ENCODE data around the gene SESN2.
"Not testable (repeated sequence)": the region's sequence is repeated elsewhere in the genome, so short reads cannot be mapped to it uniquely, and the experiment has no call there.

The SESN2 gene

DNA sequence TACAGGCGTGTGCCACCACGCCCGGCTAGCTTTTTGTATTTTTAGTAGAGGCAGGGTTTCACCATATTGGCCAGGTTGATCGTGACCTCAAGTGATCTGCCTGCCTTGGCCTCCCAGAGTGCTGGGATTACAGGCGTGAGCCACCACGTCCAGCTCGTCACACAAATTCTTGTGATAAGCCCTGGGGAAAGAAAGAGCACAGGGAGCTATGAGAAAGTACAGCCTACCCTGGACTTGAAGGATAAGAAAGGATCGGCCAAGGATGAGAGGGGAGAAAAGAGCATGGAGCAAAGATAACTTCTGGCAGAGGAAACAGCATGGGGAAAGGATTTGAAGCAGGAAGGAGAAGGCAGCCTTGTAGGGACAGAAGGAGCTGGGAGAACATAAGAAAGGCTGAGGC lies 29.2 kb downstream of the SESN2 start:
- DNase-seq (ENCODE audit: low read depth) = no peak

DNA sequence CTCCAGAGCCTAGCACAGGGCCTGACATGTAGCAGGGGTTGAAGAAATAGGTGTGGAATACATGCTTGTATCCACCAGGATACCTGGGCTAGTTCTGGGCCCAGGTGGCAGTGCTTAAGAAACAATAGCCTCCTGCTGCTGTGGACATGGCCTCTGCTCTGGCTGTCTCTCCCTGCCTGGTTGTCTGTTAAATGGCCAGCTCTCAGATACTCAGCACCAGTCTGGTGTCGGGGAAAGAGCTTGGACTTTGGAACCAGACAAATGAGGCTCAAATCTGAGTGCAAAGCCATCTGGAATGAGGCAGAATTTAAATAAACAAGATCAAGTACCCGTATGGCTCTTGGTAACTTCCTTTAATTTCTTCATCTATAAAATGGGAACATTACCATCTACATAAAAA lies 31.5 kb downstream of the SESN2 start:
- no peak for DNase-seq (ENCODE audit: low read depth)

DNA sequence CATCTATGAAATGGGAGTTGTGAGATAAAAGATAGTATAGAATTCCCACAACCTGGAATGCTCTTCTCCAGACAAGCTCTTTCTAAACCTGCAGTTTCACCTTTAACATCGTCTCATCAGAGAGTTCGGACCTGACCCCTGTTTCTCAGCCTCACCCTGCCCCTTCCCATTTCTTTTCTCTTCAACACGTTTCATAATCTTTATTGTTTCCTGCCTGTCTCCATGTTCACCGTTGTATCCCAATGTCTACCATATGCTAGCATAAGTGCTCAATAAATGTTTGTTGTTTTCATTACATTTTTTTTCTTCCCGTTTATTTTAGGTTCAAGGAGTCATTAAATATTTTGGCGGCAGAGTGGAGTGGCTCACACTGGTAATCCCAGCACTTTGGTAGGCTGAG lies 32.4 kb downstream of the SESN2 start:
- DNase-seq (ENCODE audit: low read depth) = no peak

DNA sequence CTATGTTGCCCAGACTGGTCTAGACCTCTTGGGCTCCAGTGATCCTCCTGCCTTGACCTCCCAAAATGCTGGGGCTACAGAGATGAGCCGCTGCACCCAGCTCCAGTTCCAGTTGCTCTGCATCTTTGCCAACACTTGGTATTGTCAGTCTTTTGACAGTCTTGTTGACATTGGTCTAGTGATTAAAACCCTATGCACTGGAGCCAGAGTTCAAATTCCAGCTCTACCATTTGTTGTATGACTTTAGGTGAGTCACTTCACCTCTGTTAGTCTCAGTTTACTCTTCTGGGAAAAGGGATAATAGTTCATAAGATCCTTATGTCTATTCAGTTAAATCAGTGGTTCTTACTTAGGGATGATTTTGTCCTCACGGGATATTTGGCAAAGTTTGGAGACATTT lies 36.6 kb downstream of the SESN2 start:
- DNase-seq (ENCODE audit: low read depth) = no peak

DNA sequence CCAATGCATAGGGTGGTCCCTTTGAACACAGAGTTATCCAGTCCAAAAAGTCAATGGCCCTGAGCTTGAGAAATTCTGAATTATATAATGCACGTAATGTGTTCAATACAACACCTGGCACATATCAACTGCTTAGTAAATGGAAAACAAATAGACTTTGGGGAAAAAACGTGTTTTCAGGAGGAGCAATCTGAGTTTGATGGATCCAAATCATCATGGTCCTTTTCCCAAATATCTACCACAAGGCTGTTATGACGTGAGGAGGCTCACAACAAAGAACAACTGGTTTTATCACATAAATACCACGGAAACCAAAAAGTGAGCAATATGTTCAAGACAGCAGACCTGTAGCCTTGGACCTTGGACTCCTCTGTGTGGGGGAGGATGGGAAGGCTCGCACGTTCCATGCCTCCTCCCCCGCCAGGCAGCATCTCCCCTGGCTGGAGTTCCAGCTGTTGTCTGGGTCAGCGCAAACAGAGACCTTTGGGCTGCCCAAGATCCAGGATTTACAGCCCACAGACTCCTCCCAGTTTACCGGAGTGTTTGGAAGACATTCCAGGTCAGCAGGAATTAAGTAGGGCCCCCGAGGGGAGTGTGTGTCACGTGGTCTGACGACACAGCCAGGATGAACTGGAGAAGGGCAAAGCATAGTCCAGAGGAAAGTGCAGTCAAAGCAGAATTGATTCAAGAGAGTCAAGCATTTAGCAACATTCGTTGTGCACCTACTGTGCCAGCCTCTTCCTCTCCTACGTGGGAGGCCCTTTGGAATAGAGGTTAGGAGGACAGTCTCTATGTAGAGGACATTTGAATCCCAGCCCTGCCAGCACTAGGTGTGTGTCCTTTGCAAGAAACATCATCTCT lies 37.3 kb downstream of the SESN2 start:
- no peak for DNase-seq (ENCODE audit: low read depth)

DNA sequence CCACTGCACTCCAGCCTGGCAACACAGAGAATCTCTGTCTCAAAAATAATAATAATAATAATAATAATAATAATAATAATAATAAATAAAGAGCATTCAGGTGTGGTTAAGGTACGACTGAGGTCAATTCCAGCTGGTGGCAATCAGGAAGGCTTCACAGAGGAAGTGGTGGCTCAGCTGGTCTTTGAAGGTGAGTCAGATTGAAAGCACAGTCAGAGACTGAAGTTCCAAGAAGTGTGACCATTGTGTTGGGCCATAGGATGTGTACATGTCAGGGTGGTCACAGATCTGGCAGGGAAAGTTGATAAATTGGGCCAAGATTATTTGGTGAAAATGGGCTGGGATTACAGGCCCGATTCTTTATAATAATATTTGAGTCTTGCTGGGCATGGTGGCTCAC lies 38.5 kb downstream of the SESN2 start:
- no peak for DNase-seq (ENCODE audit: low read depth)

DNA sequence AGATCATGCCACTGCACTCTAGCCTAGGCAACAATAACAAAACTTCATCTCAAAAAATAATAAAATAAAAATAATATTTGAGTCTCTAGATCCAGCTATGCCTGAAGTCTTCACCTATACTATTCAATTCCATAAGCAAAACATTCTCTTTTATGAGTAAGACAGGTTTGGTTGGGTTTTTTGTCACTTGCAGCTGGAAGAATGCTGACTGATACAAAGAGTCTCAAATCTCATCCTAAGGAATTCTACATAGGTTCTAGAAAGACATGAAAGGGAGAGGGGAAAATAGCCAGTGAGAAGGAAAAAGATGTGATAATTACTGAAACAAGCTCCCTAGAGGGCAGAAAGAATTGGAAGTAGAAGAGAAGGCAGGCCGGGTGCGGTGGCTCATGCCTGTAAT lies 39.1 kb downstream of the SESN2 start:
- no peak for DNase-seq (ENCODE audit: low read depth)

DNA sequence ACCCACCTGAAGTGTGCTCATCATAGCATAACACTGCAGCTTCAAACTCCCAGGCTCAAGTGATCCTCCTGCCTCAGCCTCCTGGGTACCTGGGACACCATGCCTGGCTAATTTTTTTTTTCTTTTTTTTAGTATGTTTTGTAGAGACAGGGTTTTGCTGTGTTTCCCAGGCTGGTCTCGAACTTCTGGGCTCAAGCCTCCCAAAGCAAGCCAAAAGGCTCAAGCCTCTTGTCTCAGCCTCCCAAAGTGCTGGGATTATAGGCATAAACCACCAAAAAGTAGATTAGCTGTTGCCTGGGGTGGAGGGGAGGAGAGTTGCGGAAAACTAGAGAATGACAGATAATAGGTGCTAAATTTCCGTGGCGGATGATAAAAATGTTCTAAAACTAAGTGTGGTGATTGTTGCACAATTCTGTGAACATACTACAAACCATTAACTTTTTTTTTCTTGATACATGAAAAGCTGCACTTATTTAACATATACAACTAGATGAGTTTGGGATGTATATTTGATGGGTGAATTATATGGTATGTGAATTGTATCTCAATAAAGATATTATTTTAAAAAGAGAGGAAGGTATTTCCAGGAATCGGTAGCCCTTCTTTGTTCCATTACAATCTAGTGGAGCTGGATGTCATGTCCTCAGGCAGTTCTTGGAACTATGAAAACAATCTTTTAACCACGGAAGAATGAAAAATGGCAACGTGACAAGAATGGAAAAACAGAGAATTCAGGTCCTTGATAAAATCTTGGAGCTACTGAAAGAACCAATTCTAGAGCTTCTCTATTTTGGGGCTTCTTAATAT lies 42.3 kb downstream of the SESN2 start:
- no peak for DNase-seq (ENCODE audit: low read depth)

DNA sequence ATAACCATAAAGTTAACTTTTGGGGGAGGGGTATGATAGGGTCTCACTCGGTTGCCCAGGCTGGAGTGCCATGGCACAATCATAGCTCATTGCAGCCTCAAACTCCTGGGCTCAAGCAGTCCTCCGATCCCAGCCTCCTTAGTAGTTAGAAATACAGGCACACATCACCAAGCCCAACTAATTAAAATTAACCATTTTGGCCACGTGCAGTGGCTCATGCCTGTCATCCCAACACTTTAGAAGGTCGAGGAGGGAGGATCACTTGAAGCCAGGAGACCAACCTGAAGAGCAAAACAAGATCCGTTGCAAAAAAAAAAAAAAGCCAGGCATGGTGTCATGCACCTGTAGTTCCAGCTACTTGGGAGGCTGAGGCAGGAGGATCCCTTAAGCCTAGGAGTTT lies 42.9 kb downstream of the SESN2 start:
- DNase-seq (ENCODE audit: low read depth) = no peak

DNA sequence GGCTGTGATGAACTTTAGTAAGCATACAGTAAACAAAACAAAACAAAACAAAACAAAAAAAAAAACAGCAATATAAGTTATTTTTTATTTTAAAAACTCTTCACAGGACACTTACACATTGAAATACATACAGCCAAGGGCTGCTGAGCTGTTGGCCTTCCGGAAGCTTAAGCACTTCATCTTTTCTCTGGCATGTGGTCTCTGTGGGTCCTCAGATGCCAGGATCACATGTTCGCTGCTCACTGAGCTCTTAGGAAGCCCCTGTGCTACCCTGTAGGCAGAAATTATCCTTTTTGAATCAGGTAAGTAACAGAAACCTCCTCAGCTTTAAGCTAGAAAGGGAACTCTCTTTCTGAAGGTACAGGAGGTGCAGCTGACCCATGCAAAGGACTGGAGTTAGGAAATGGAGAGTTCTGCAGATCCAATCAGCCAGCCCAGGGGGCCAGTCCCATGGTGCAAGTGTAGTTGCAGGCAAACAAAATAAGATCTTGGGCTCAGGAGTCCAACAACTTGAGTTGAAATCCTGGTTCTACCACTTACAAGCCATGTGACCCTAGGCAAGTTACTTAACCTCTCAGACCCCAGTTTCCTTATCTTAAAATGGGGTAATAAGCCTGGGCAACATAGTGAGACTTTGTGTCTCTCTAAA lies 47.1 kb downstream of the SESN2 start:
- DNase-seq (ENCODE audit: low read depth) = no peak

DNA sequence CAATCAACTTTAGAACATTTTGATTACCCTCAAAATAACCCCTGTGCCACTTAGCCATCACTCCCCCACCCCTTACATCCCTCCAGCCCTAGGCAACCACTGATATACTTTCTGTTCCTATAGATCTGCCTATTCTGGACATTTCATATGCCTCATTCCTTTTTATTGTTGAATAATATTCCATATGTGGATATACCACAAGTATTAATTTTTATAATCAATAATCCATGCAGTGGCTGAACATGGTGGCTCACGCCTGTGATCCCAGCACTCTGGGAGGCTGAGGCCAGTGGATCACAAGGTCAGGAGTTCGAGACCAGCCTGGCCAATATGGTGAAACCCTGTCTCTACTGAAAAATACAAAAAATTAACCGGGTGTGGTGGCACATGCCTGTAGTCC lies 49.4 kb downstream of the SESN2 start:
- no peak for DNase-seq (ENCODE audit: low read depth)

DNA sequence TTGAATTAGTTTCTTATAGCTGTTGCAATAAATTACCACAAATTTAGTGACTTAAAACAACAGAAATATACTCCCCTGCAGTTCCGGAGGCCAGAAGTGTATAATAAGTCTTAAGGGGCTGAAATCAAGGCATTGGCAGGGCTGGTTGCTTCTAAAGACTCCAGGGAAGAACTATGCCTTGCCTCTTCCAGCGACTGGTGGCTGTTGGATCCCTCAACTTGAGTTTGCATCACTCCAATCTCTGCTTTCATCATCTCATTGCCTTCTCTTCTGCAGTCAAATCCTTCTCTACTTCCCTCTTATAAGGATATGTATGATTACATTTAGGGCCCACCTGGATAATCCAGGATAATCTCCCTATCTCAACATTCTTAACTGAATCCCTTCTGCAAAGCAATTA lies 50.4 kb downstream of the SESN2 start:
- DNase-seq (ENCODE audit: low read depth) = no peak

DNA sequence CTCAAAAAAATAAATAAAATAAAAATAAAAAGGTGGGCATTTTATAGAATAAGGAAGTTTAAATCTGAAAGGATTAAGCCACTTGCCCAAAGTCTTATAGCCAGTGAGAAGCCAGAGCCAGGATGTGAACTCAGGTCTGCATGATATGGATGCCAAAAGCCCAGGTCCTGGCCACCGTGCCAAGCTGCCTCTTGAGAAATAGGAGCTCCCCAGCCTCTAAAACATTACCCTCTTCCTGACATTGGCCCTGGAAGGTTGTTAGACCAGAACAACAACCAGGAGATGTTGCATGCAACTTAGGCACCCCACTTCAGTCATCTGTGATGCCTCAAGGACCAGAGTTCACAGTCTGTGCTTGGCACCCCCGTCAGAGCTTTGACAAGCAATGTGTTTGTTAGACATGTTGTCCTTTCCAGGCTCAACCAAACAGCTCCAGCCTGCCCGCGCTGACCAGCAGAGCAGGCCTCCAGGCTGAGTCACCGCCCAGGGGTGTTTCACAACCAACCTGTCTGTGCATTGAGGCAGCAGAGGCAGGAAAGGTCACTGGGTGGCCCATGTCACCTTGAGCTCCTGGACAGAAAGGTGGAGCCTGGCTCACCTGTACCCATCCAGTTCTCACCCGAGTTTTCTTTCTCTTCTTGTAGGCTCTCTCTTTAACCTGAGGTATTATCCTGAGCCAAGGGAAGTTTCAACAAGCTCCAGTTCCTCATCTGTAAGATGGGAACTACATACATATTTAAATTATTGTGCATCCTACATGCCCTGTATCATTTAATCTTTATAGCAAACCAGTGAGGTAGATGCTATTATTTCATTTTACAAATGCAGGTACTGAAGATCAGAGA lies 54.6 kb downstream of the SESN2 start:
- DNase-seq (ENCODE audit: low read depth) = no peak

DNA sequence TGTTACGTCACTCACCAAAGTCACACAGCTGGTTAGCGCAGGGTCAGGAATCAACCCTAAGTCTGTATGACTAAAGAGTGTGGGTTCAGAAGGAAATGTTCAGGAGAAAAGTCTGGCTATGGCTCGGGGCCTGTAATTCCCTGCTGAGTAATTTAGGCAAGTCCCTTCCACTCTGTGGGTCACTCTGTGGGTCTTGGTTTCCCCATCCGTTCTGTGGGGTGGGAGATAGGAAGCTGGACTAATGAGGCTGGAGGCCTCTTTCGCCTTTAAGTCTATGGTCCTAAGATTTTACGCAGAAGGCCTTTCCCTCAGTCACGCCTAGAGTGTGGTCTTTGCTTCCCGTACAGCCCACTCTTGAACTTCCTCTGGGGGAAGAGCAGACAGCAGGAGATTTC lies 55.2 kb downstream of the SESN2 start:
- no peak for DNase-seq (ENCODE audit: low read depth)

DNA sequence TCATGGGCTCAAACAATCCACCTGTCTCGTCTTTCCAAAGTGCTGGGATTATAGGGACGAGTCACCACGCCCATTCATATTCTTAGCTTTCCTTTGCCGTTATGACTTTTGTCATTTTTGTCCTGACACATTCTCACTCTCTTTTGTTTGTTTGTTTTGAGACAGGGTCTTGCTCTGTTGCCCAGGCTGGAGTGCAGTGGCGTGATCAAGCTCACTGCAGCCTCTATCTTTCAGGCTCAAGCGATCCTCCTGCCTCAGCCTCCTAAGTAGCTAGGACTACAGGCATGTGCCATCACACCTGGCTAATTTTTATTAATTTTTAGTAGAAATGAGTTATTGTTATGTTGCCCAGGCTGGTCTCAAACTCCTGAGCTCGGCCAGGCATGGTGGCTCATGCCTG lies 57.7 kb downstream of the SESN2 start:
- no peak for DNase-seq (ENCODE audit: low read depth)

DNA sequence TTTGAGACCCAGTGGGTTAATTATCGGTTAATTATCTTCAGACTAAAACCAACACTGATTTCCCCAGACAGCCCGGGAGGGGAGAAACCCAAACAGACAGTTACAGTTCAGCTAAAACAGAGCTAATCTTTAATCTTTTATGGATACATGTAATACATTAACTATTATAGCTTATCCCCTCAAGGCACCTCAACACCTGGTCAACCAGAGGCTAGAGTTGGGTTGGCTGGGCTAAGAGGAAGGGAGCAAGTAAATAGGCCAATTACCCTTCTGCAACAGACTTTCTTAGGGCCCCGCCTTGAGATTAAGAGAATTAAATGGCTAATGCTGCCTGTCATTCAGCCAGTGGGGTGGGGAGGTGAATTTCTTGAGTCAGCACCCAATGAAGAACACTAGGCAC lies 62.9 kb downstream of the SESN2 start:
- DNase-seq (ENCODE audit: low read depth) = no peak

DNA sequence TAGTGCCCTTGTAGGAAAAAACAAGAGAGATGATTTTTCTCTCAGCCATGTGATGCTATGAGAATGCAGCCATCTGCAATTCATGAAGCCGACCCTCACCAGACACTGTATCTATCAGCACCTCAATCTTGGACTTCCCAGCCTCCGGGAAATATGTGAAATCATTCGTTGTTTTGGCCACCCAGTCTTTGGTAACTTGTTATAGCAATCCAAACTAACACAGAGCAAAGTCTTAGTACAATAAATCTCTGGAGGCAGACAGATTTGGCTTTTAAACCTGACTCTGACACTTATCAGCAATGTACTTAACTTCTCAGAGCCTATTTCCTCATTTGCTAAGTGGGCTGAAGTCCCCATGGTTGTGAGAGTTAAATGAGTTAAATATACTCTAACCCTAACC lies 64.4 kb downstream of the SESN2 start:
- no peak for DNase-seq (ENCODE audit: low read depth)

DNA sequence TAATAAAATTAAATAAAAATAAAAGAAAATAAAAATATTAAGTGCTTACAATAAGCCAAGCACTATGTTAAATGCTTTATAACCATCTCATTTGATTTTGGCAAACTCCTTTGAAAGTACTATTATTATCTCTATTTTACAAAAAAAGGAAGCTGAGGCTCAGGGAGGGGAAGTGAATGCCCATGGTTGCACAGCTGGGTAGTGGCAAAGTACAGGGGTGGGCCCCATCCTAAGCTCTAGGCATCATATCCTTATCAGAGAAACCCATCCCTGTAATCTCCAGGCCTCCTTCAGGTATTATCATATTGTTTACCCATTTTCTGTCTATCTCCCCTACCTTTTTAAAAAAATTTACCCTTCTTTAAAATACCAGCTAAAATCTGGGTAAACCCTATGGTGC lies 67.2 kb downstream of the SESN2 start:
- no peak for DNase-seq (ENCODE audit: low read depth)

DNA sequence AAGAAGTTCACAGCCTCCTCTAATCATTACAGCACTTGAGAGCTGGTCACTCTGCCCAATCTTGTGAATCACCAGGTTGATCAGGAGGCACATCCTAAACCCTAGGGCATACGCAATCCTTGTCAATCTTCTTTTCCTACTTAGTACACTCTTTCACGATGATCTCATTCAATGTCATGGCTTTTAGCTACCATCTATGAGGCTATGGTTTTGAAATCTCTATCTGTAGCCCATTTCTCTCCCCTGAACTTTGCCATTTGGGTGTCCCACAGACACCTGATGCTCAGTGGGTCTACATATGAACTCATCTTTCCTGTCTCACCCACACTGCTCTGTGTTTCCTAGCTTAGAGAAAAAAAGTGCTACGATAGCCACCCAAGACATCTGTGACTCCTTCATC lies 67.7 kb downstream of the SESN2 start:
- DNase-seq (ENCODE audit: low read depth) = no peak

DNA sequence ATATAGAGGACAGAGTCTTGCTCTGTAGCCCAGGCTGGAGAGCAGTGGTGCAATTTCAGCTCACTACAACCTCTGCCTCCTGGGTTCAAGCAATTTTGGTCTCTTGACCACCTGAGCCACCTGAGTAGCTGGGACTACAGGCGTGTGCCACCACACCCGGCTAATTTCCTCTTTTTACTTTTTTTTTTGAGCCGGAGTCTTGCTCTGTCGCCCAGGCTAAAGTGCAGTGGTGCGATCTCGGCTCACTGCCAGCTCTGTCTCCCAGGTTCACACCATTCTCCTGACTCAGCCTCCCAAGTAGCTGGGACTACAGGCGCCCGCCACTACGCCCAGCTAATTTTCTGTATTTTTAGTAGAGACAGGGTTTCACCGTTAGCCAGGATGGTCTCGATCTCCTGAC lies 68.1 kb downstream of the SESN2 start:
- DNase-seq (ENCODE audit: low read depth) = not testable (repeated sequence)

DNA sequence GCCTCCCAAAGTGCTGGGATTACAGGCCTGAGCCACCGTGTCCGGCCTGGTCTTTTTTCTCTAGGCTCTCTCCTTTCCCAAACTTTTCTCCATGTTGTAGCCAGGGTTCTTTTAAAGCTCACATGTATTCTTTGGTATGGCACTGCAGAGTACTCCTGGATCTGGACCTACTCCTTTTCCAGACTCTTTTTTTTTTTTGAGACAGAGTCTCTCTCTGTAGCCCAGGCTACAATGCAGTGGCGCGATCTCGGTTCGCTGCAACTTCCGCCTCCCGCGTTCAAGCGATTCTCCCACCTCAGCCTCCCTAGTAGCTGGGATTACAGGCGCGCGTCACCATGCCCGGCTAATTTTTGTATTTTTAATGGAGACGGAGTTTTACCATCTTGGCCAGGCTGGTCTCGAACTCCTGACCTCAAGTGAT lies 68.9 kb downstream of the SESN2 start:
- DNase-seq (ENCODE audit: low read depth) = no peak
